GM19328 (cell line): ENCODE data around the gene POU1F1.
"Not testable (repeated sequence)": the region's sequence is repeated elsewhere in the genome, so short reads cannot be mapped to it uniquely, and the experiment has no call there.

Source experiments
- ATAC-seq: cut with Tn5 transposase; IDR thresholded peaks from one replicate; pipeline ENCODE4 v1.9.1; 2021; ENCODE audit warnings: mild to moderate bottlenecking, moderate library complexity; ENCODE audit not compliant: unreplicated experiment

Gene POU1F1

GRCh38 chr3:87276484-87276883, at the start of gene POU1F1:
Gene POU1F1 (minus strand): TSS chr3:87276584. CDS start chr3:87276462, 122 bp downstream.
- no peak for ATAC-seq

- no peak for ATAC-seq
Measured at GRCh38 chr3:87324609-87325008, 48.2 kb upstream of the POU1F1 start.

GRCh38 chr3:87320756-87321626, 44.6 kb upstream of the POU1F1 start:
- ATAC-seq, result no peak

- no peak for ATAC-seq
Measured at GRCh38 chr3:87318617-87319021, 42.2 kb upstream of the POU1F1 start.

GRCh38 chr3:87317779-87318178, 41.4 kb upstream of the POU1F1 start:
- no peak for ATAC-seq

GRCh38 chr3:87313641-87314040, 37.3 kb upstream of the POU1F1 start:
- ATAC-seq, result no peak

- ATAC-seq, result no peak
Measured at GRCh38 chr3:87311309-87311708, 34.9 kb upstream of the POU1F1 start.

- no peak for ATAC-seq
Measured at GRCh38 chr3:87309601-87310000, 33.2 kb upstream of the POU1F1 start.

GRCh38 chr3:87307805-87308204, 31.4 kb upstream of the POU1F1 start:
- no peak for ATAC-seq

- no peak for ATAC-seq
Measured at GRCh38 chr3:87305517-87305916, 29.1 kb upstream of the POU1F1 start.

- not testable (repeated sequence) for ATAC-seq
Measured at GRCh38 chr3:87305031-87305430, 28.6 kb upstream of the POU1F1 start.

GRCh38 chr3:87298111-87298718, 21.8 kb upstream of the POU1F1 start:
- peak; percentile 65 for ATAC-seq

GRCh38 chr3:87288446-87288845, 12.1 kb upstream of the POU1F1 start:
- ATAC-seq, result no peak

- no peak for ATAC-seq
Measured at GRCh38 chr3:87287011-87287410, 10.6 kb upstream of the POU1F1 start.

GRCh38 chr3:87272718-87273341, 3.6 kb downstream of the POU1F1 start:
- ATAC-seq, result peak; percentile 85

GRCh38 chr3:87270908-87271700, 5.3 kb downstream of the POU1F1 start:
- no peak for ATAC-seq

- ATAC-seq, result no peak
Measured at GRCh38 chr3:87269723-87270122, 6.7 kb downstream of the POU1F1 start.

- ATAC-seq, result no peak
Measured at GRCh38 chr3:87268646-87269211, 7.7 kb downstream of the POU1F1 start.

- ATAC-seq, result no peak
Measured at GRCh38 chr3:87267953-87268645, 8.3 kb downstream of the POU1F1 start.

GRCh38 chr3:87261925-87262324, 14.5 kb downstream of the POU1F1 start:
- no peak for ATAC-seq
